H9 (cell line): Measurements from ENCODE around the gene BIK. TPM values are rescaled to one million over a fixed set of nuclear protein-coding genes. Genes with fewer than 3 reads are reported as not detected.

ENCODE experiments used
- DNase-seq: peaks from one replicate; pipeline ENCODE4 v3.0.0-alpha.2; 2017
- H2AFZ ChIP-seq: one replicate; pipeline ENCODE4 v1.6.1; 2013; ENCODE audit warnings: mild to moderate bottlenecking, low read length, control low read depth, moderate library complexity
- H2AK5ac ChIP-seq: 2 replicates; pipeline ENCODE4 v1.6.1; 2013; ENCODE audit warnings: low read length, control low read depth, mixed read lengths; ENCODE audit not compliant: insufficient read length
- H2BK120ac ChIP-seq: one replicate; pipeline ENCODE4 v1.6.1; 2013; ENCODE audit warnings: low read depth, mild to moderate bottlenecking, low read length, control low read depth, inconsistent platforms; ENCODE audit not compliant: poor library complexity, severe bottlenecking
- H2BK12ac ChIP-seq: 2 replicates; pipeline ENCODE4 v1.6.1; 2013; ENCODE audit warnings: low read length, control low read depth, mixed read lengths, low read depth; ENCODE audit not compliant: insufficient read length
- H2BK15ac ChIP-seq: 2 replicates; pipeline ENCODE4 v1.6.1; 2013; ENCODE audit warnings: low read depth, low read length, control low read depth
- H2BK20ac ChIP-seq: one replicate; pipeline ENCODE4 v1.6.1; 2013; ENCODE audit warnings: low read depth, mild to moderate bottlenecking, low read length, control low read depth, inconsistent platforms; ENCODE audit not compliant: poor library complexity, severe bottlenecking
- H2BK5ac ChIP-seq: 2 replicates; pipeline ENCODE4 v1.6.1; 2013; ENCODE audit warnings: low read length, control low read depth, mixed read lengths; ENCODE audit not compliant: insufficient read length
- H3K14ac ChIP-seq: 2 replicates; pipeline ENCODE4 v1.6.1; 2013; ENCODE audit warnings: low read length, control low read depth; ENCODE audit not compliant: insufficient read depth
- H3K18ac ChIP-seq: 2 replicates; pipeline ENCODE4 v1.6.1; 2013; ENCODE audit warnings: low read depth, mild to moderate bottlenecking, mixed read lengths, low read length, control low read depth; ENCODE audit not compliant: insufficient read length
- H3K23ac ChIP-seq: 2 replicates; pipeline ENCODE4 v1.6.1; 2013; ENCODE audit warnings: low read length, control low read depth, mixed read lengths, low read depth; ENCODE audit not compliant: insufficient read length
- H3K23me2 ChIP-seq: 2 replicates; pipeline ENCODE4 v1.6.1; 2013; ENCODE audit warnings: low read depth, mild to moderate bottlenecking, mixed read lengths, low read length, control low read depth; ENCODE audit not compliant: insufficient read length, poor library complexity, severe bottlenecking
- H3K27ac ChIP-seq: 2 replicates; pipeline ENCODE4 v1.5.1; 2013; ENCODE audit warnings: low read length, control low read depth, mixed read lengths, low read depth; ENCODE audit not compliant: insufficient read length
- H3K27me3 ChIP-seq: 2 replicates; pipeline ENCODE4 v1.6.1; 2013; ENCODE audit warnings: low read length, control low read depth, inconsistent platforms; ENCODE audit not compliant: insufficient read depth
- H3K4ac ChIP-seq: 2 replicates; pipeline ENCODE4 v1.6.1; 2013; ENCODE audit warnings: low read depth, mild to moderate bottlenecking, control low read depth, inconsistent platforms, low read length, moderate library complexity
- H3K4me1 ChIP-seq: 2 replicates; pipeline ENCODE4 v1.6.1; 2013; ENCODE audit warnings: low read length, control low read depth, inconsistent platforms; ENCODE audit not compliant: insufficient read depth
- H3K4me2 ChIP-seq: 2 replicates; pipeline ENCODE4 v1.6.1; 2013; ENCODE audit warnings: low read length, control low read depth, mixed read lengths; ENCODE audit not compliant: insufficient read length, insufficient read depth
- H3K56ac ChIP-seq: 2 replicates; pipeline ENCODE4 v1.6.1; 2013; ENCODE audit warnings: low read depth, mild to moderate bottlenecking, mixed read lengths, low read length, control low read depth; ENCODE audit not compliant: insufficient read length
- H3K79me1 ChIP-seq: 2 replicates; pipeline ENCODE4 v1.6.1; 2013; ENCODE audit warnings: low read depth, mild to moderate bottlenecking, moderate library complexity, low read length, control low read depth, inconsistent platforms; ENCODE audit not compliant: insufficient read depth, poor library complexity, severe bottlenecking
- H3K79me2 ChIP-seq: 2 replicates; pipeline ENCODE4 v1.6.1; 2013; ENCODE audit warnings: low read length, control low read depth, inconsistent platforms; ENCODE audit not compliant: insufficient read depth
- H3K9ac ChIP-seq: 2 replicates; pipeline ENCODE4 v1.6.1; 2013; ENCODE audit warnings: low read length, control low read depth, mixed read lengths; ENCODE audit not compliant: insufficient read length; ENCODE audit errors: extremely low read depth
- H3K9me3 ChIP-seq: one replicate; pipeline ENCODE4 v1.6.1; 2013; ENCODE audit warnings: low read depth, low read length, inconsistent platforms; ENCODE audit not compliant: control insufficient read depth
- H3T11ph ChIP-seq: one replicate; pipeline ENCODE4 v1.6.1; 2013; ENCODE audit warnings: mild to moderate bottlenecking, low read length, control low read depth, inconsistent platforms
- H4K20me1 ChIP-seq: one replicate; pipeline ENCODE4 v1.6.1; 2013; ENCODE audit not compliant: control insufficient read depth, insufficient read length, insufficient read depth
- H4K5ac ChIP-seq: 2 replicates; pipeline ENCODE4 v1.6.1; 2013; ENCODE audit warnings: low read depth, mild to moderate bottlenecking, mixed read lengths, low read length, control low read depth; ENCODE audit not compliant: insufficient read length
- H4K8ac ChIP-seq: replicated peaks from 2 replicates; pipeline ENCODE4 v1.6.1; 2013; ENCODE audit warnings: low read length, control low read depth, mixed read lengths, low read depth; ENCODE audit not compliant: insufficient read length
- H4K91ac ChIP-seq: 2 replicates; pipeline ENCODE4 v1.6.1; 2013; ENCODE audit warnings: low read depth, mild to moderate bottlenecking, moderate library complexity, mixed read lengths, low read length, control low read depth; ENCODE audit not compliant: insufficient read length
- H3K27ac Mint-ChIP-seq, 3 experiments: 2 replicates in 2 of 3; 3 replicates in 1 of 3; pipeline ENCODE4 v1.8.0; 2020 to 2021; ENCODE audit warnings: mixed read lengths in 3 of 3, mild to moderate bottlenecking in 1 of 3, moderate library complexity in 1 of 3
- H3K27me3 Mint-ChIP-seq: 2 replicates; pipeline ENCODE4 v1.8.0; 2021; ENCODE audit warnings: low read depth, mild to moderate bottlenecking, moderate library complexity, mixed read lengths
- H3K36me3 Mint-ChIP-seq, 3 experiments: 2 replicates in 2 of 3; 3 replicates in 1 of 3; pipeline ENCODE4 v1.8.0; 2020 to 2021; ENCODE audit warnings: low read depth in 3 of 3, mixed read lengths in 3 of 3; ENCODE audit not compliant: insufficient read depth in 1 of 3
- H3K4me1 Mint-ChIP-seq, 2 experiments: 2 replicates each; pipeline ENCODE4 v1.8.0; 2020; ENCODE audit warnings: mixed read lengths in 2 of 2
- H3K4me3 Mint-ChIP-seq, 2 experiments: 2 replicates in 1 of 2; 3 replicates in 1 of 2; pipeline ENCODE4 v1.8.0; 2020 to 2021; ENCODE audit warnings: mild to moderate bottlenecking in 2 of 2, mixed read lengths in 2 of 2, moderate library complexity in 1 of 2
- H3K9me3 Mint-ChIP-seq, 2 experiments: 2 replicates in 1 of 2; 3 replicates in 1 of 2; pipeline ENCODE4 v1.8.0; 2020; ENCODE audit warnings: mild to moderate bottlenecking in 2 of 2, mixed read lengths in 2 of 2, moderate library complexity in 1 of 2
- WGBS: extraction: QIAGEN DNeasy Blood & Tissue Kit; methylation state at CpG from one replicate; pipeline ENCODE4 v1.1.7; 2013; ENCODE audit warnings: missing lambda C conversion rate, low lambda C conversion rate, mixed read lengths; ENCODE audit not compliant: insufficient read length; ENCODE audit errors: extremely low coverage; 5-methylcytosine and 5-hydroxymethylcytosine counted together
- total RNA-seq: library from RNA; stranded (reverse); gene quantifications from 2 replicates; pipeline ENCODE4 v1.2.1, GENCODE V29; 2021
- TF ChIP-seq, protein P1 (sequence below): fragments of 200-600 bp; sonication (generic); conservative IDR thresholded peaks from 3 replicates; pipeline ENCODE4 v1.8.0; 2021; ENCODE audit warnings: antibody characterized with exemption, mild to moderate bottlenecking

The BIK gene
- total RNA-seq, 1 experiment from 2014 or later, result 8.3 TPM

DNA sequence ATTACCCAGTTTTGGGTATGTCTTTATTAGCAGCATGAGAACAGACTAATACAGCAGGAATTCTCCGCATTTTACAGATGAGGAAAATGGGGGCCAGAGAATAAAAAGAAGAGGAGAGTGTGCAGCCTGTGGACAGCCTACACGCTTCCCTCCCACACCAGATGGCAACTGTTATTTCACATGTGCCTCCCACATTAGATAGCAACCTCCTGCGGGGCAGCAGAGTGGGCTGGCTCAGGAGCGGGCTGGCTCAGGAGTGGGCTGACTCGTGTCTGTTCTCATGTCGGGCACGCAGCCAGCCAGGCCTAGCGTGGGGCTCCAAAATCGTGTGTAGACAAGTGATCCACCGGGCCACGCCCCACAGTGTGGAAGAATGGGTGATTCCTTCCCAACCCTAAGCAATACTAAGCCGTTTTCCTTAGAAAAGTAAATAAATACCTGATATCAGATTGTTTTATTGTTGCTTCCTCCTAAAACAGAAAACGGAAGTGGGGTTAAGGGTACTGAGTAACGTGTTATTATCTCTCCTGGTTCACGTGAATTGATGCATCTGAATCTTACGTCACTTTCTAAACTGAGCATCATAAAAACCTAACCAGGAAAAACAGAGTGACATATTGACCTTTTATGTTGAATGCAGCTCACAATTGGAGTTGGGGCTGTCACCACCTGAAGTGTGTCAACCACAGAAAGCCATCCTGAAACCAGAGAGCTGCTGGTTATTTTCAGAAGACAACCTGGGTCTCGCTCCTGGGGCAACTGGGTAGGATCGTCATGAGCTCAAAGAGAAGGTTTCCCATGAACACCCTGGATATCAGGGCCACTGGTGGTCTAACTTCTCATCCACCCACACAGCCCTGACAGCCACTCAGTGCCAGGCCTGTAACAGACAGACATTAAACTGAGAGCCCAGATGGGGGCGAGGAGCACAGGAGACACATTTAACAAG lies 24.6 kb upstream of the BIK start:
- no peak overlapping the region for H2BK5ac ChIP-seq
- no peak overlapping the region for H2BK15ac ChIP-seq
- no peak overlapping the region for H4K8ac ChIP-seq
- no peak overlapping the region for H3K27ac ChIP-seq
- H3K4me1 Mint-ChIP-seq, result peaks cover 3 to 7% of the 10 kb centered on the region in 2 experiments; a peak in 2 of 4 replicates
- H3K27me3 ChIP-seq, result no peaks in the 10 kb centered on the region
- no peaks in the 10 kb centered on the region for H3K79me2 ChIP-seq
- H2BK12ac ChIP-seq, result no peak overlapping the region
- H3K4me2 ChIP-seq, result no peak overlapping the region
- H3T11ph ChIP-seq, result no peak overlapping the region
- H3K56ac ChIP-seq, result no peak overlapping the region
- no peaks in the 10 kb centered on the region; a peak in 1 of 5 replicates for H3K9me3 Mint-ChIP-seq
- TF ChIP-seq, protein P1, sequence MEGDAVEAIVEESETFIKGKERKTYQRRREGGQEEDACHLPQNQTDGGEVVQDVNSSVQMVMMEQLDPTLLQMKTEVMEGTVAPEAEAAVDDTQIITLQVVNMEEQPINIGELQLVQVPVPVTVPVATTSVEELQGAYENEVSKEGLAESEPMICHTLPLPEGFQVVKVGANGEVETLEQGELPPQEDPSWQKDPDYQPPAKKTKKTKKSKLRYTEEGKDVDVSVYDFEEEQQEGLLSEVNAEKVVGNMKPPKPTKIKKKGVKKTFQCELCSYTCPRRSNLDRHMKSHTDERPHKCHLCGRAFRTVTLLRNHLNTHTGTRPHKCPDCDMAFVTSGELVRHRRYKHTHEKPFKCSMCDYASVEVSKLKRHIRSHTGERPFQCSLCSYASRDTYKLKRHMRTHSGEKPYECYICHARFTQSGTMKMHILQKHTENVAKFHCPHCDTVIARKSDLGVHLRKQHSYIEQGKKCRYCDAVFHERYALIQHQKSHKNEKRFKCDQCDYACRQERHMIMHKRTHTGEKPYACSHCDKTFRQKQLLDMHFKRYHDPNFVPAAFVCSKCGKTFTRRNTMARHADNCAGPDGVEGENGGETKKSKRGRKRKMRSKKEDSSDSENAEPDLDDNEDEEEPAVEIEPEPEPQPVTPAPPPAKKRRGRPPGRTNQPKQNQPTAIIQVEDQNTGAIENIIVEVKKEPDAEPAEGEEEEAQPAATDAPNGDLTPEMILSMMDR, result no peak
- no peak overlapping the region for H2BK120ac ChIP-seq
- H2AK5ac ChIP-seq, result no peak overlapping the region
- no peaks in the 10 kb centered on the region for H3K9me3 ChIP-seq
- H3K79me1 ChIP-seq, result no peaks in the 10 kb centered on the region
- H3K27ac Mint-ChIP-seq, result no peak overlapping the region
- no peaks in the 10 kb centered on the region for H4K20me1 ChIP-seq
- no peak overlapping the region for H3K4ac ChIP-seq
- H3K4me1 ChIP-seq, result no peaks in the 10 kb centered on the region
- no peak overlapping the region for H2BK20ac ChIP-seq
- no peak overlapping the region for H3K23ac ChIP-seq
- no peaks in the 10 kb centered on the region for H3K27me3 Mint-ChIP-seq
- no peak overlapping the region for H3K9ac ChIP-seq
- H3K36me3 Mint-ChIP-seq, result peaks cover 0 to 5% (median 0%) of the 10 kb centered on the region in 3 experiments; a peak in 3 of 7 replicates
- H3K23me2 ChIP-seq, result peaks cover 5% of the 10 kb centered on the region
- H4K5ac ChIP-seq, result no peak overlapping the region
- no peak overlapping the region for H4K91ac ChIP-seq
- H2AFZ ChIP-seq, result no peak overlapping the region
- H3K14ac ChIP-seq, result no peak overlapping the region
- no peak overlapping the region for H3K18ac ChIP-seq
- no peak for DNase-seq
- no CpG with 5 or more reads among the region's 19 CpGs for WGBS
- no peak overlapping the region for H3K4me3 Mint-ChIP-seq
